CD14-positive monocyte (primary cell): ENCODE data around the gene TPK1. TPM values are rescaled to one million over a fixed set of nuclear protein-coding genes. Genes with fewer than 3 reads are reported as not detected.

ENCODE experiments used
- DNase-seq, 3 donors: peaks; one replicate each; pipeline ENCODE4 v3.0.0-alpha.2; 2011 to 2022
- H2AFZ ChIP-seq: 2 replicates; pipeline ENCODE4 v1.6.0; 2012; ENCODE audit warnings: mild to moderate bottlenecking, low read depth, low read length, inconsistent platforms; ENCODE audit not compliant: insufficient read depth, poor library complexity, severe bottlenecking
- H3K27ac ChIP-seq, 2 donors: 1 replicate in 1 of 2; 2 replicates in 1 of 2; pipeline ENCODE4 v1.5.1; 2012 to 2013; ENCODE audit warnings: low read length in 2 of 2, control low read depth in 1 of 2, inconsistent platforms in 1 of 2, low read depth in 1 of 2, mild to moderate bottlenecking in 1 of 2
- H3K27me3 ChIP-seq, 2 donors: one replicate each; pipeline versions ENCODE4 v1.6.0 to v1.6.1; 2011 to 2013; ENCODE audit warnings: low read length in 2 of 2; ENCODE audit not compliant: control insufficient read depth in 2 of 2, insufficient read depth in 2 of 2
- H3K36me3 ChIP-seq, 2 donors: replicated peaks in 1 of 2; 1 replicate in 1 of 2; 2 replicates in 1 of 2; pipeline versions ENCODE4 v1.5.1 to v1.6.1; 2012 to 2013; ENCODE audit warnings: low read length in 2 of 2, control low read depth in 1 of 2, inconsistent platforms in 1 of 2, mild to moderate bottlenecking in 1 of 2; ENCODE audit not compliant: insufficient read depth in 2 of 2, control insufficient read depth in 1 of 2
- H3K4me1 ChIP-seq, 2 donors: 1 replicate in 1 of 2; 2 replicates in 1 of 2; pipeline versions ENCODE4 v1.5.1 to v1.6.1; 2012 to 2013; ENCODE audit warnings: low read length in 2 of 2, control low read depth in 1 of 2, inconsistent platforms in 1 of 2, mild to moderate bottlenecking in 1 of 2, moderate library complexity in 1 of 2; ENCODE audit not compliant: insufficient read depth in 2 of 2, control insufficient read depth in 1 of 2
- H3K4me2 ChIP-seq: replicated peaks from 2 replicates; pipeline ENCODE3; 2012; ENCODE audit warnings: low read length, moderate library complexity, mild to moderate bottlenecking; ENCODE audit not compliant: poor library complexity, severe bottlenecking; ENCODE audit errors: extremely low read depth
- H3K4me3 ChIP-seq, 3 experiments: fragments of 200-600 bp in 1 of 3; sonication (generic) in 1 of 3; replicated peaks in 1 of 3; 1 replicate in 2 of 3; 2 replicates in 1 of 3; pipeline ENCODE4 v1.5.1; 2011 to 2013; ENCODE audit warnings: low read length in 3 of 3, mild to moderate bottlenecking in 3 of 3, control low read depth in 2 of 3, low read depth in 2 of 3, inconsistent platforms in 1 of 3, moderate library complexity in 1 of 3
- H3K79me2 ChIP-seq: 2 replicates; pipeline ENCODE4 v1.6.0; 2012; ENCODE audit warnings: mild to moderate bottlenecking, control low read depth, inconsistent platforms, low read length, moderate library complexity; ENCODE audit not compliant: insufficient read depth
- H3K9ac ChIP-seq: 2 replicates; pipeline ENCODE4 v1.6.0; 2017; ENCODE audit warnings: low read length, mild to moderate bottlenecking; ENCODE audit not compliant: insufficient read depth, poor library complexity, severe bottlenecking
- H3K9me3 ChIP-seq, 2 donors: replicated peaks in 1 of 2; 1 replicate in 1 of 2; 2 replicates in 1 of 2; pipeline versions ENCODE4 v1.5.1 to v1.6.1; 2012 to 2013; ENCODE audit warnings: low read length in 2 of 2, control low read depth in 1 of 2; ENCODE audit not compliant: control insufficient read depth in 1 of 2, insufficient read depth in 1 of 2
- H4K20me1 ChIP-seq: 2 replicates; pipeline ENCODE4 v1.6.0; 2012; ENCODE audit warnings: mild to moderate bottlenecking, low read length, control low read depth, moderate library complexity; ENCODE audit not compliant: insufficient read depth
- H3K27ac Mint-ChIP-seq, 7 donors: one replicate each; pipeline ENCODE4 v1.8.0; 2020; ENCODE audit warnings: mild to moderate bottlenecking in 7 of 7, mixed read lengths in 7 of 7, moderate library complexity in 6 of 7, inconsistent platforms in 2 of 7
- H3K27me3 Mint-ChIP-seq, 3 donors: one replicate each; pipeline ENCODE4 v1.8.0; 2021 to 2022; ENCODE audit warnings: low read depth in 3 of 3, mild to moderate bottlenecking in 3 of 3, mixed read lengths in 3 of 3, moderate library complexity in 3 of 3, inconsistent platforms in 1 of 3
- H3K36me3 Mint-ChIP-seq, 2 donors: one replicate each; pipeline ENCODE4 v1.8.0; 2020; ENCODE audit warnings: mixed read lengths in 2 of 2, inconsistent platforms in 1 of 2, mild to moderate bottlenecking in 1 of 2
- H3K4me1 Mint-ChIP-seq: one replicate; pipeline ENCODE4 v1.8.0; 2020; ENCODE audit warnings: mild to moderate bottlenecking, mixed read lengths
- H3K4me3 Mint-ChIP-seq, 2 donors: one replicate each; pipeline ENCODE4 v1.8.0; 2020; ENCODE audit warnings: mild to moderate bottlenecking in 2 of 2, mixed read lengths in 2 of 2, moderate library complexity in 1 of 2
- H3K9me3 Mint-ChIP-seq, 7 donors: one replicate each; pipeline ENCODE4 v1.8.0; 2020 to 2022; ENCODE audit warnings: mixed read lengths in 7 of 7, mild to moderate bottlenecking in 6 of 7, moderate library complexity in 6 of 7, inconsistent platforms in 2 of 7
- WGBS: methylation state at CpG from one replicate; pipeline ENCODE4 v1.1.5; 2013; ENCODE audit warnings: missing lambda C conversion rate; ENCODE audit not compliant: insufficient coverage; 5-methylcytosine and 5-hydroxymethylcytosine counted together
- intact Hi-C, 2 donors: fragments of 100-400 bp; cut with micrococcal nuclease; formaldehyde crosslinking; loops; one replicate each; pipeline versions ENCODE4 v1.15.0 to v1.15.1; 2023
- polyA plus RNA-seq, 3 donors: library from polyadenylated mRNA; depleted of rRNA in 1 of 3; unstranded in 2 of 3; stranded (reverse) in 1 of 3; fragments of 300-500 nt in 2 of 3; fragments of >200 nt in 1 of 3; fragmentation: Illumina TruSeq in 2 of 3; gene quantifications; 1 replicate in 2 of 3; 2 replicates in 1 of 3; pipeline ENCODE4 v1.2.3, GENCODE V29; 2012 to 2021
- TF ChIP-seq, protein P1 (sequence below): fragments of 200-600 bp; IDR thresholded peaks from one replicate; pipeline ENCODE4 v1.8.0; 2022; ENCODE audit warnings: antibody characterized with exemption, mild to moderate bottlenecking

TPK1 gene
- polyA plus RNA-seq, 3 donors, result 18.9 to 33.8 (median 33.1) TPM

DNA sequence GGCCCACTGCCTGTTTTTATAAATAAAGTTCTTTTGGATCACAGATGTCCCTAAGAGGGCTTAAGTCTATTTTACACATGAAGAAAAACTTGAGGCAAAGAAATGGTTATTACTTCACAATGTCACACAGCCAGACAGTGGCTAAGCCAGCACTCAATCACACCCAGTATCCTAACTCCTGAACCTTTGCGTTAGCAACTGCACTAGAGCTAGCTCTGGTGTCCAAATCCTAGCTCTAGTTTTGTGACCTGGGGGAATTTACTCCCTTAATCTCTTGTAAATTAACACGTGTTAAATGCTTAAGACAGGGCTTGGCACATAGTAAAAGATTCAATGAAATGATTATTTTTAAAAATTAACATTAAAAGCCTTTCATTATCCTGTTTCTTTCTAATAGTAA is 49.0 kb upstream of the TPK1 start:
- Mint-ChIP-seq H3K27ac (no peak overlapping the region), H3K9me3 (peaks cover 0 to 3% (median 0%) of the 10 kb centered on the region in 7 donors)
- intact Hi-C loops, result no loop called here

DNA sequence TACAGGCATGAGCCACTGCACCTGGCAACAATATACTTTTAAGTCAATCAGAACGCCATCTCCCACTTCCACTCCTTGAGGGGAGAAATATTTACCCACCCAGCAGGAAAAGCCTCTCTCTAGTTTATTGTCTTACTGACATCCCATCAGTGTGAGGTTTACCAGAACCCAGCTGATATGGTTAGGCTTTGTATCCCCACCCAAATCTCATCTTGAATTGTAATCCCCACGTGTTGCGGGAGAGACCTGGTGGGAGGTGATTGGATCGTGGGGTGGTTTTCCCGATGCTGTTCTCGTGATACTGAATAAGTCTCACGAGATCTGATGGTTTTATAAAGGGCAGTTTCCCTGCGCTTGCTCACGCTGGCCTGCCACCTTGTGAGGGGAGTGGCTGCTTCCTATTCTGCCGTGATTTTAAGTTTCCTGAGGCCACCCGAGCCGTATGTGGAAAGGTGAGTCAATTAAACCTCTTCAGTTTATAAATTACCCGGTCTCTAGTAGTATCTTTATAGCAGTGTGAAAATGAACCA is 37.5 kb upstream of the TPK1 start:
- Histone ChIP-seq H3K4me1 (no peaks in the 10 kb centered on the region), H3K4me3 (no peak overlapping the region), H3K27me3 (no peaks in the 10 kb centered on the region), H3K9me3 (no peaks in the 10 kb centered on the region), H4K20me1 (no peaks in the 10 kb centered on the region), H3K27ac (no peak overlapping the region), H3K79me2 (no peaks in the 10 kb centered on the region), H3K36me3 (no peaks in the 10 kb centered on the region), H3K9ac (no peak overlapping the region), H2AFZ (no peak overlapping the region), H3K4me2 (no peak overlapping the region)
- no peak overlapping the region for H3K4me3 Mint-ChIP-seq
- intact Hi-C loops, result no loop called here
- TF ChIP-seq, protein P1, sequence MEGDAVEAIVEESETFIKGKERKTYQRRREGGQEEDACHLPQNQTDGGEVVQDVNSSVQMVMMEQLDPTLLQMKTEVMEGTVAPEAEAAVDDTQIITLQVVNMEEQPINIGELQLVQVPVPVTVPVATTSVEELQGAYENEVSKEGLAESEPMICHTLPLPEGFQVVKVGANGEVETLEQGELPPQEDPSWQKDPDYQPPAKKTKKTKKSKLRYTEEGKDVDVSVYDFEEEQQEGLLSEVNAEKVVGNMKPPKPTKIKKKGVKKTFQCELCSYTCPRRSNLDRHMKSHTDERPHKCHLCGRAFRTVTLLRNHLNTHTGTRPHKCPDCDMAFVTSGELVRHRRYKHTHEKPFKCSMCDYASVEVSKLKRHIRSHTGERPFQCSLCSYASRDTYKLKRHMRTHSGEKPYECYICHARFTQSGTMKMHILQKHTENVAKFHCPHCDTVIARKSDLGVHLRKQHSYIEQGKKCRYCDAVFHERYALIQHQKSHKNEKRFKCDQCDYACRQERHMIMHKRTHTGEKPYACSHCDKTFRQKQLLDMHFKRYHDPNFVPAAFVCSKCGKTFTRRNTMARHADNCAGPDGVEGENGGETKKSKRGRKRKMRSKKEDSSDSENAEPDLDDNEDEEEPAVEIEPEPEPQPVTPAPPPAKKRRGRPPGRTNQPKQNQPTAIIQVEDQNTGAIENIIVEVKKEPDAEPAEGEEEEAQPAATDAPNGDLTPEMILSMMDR, result no peak
- DNase-seq, result no peak
- no peaks in the 10 kb centered on the region for H3K36me3 Mint-ChIP-seq
- peaks cover 0 to 4% (median 2%) of the 10 kb centered on the region in 7 donors for H3K9me3 Mint-ChIP-seq
- WGBS, result 69% methylated on average over 3 of the region's 13 CpGs
- no peaks in the 10 kb centered on the region for H3K4me1 Mint-ChIP-seq
- no peak overlapping the region for H3K27ac Mint-ChIP-seq
- H3K27me3 Mint-ChIP-seq, result peaks cover 0 to 2% (median 0%) of the 10 kb centered on the region in 3 donors

More for the DNA sequence above, 49.0 kb upstream of the TPK1 start:
- Histone ChIP-seq H2AFZ (no peak overlapping the region), H3K36me3 (no peaks in the 10 kb centered on the region), H3K27me3 (no peaks in the 10 kb centered on the region), H3K4me2 (no peak overlapping the region), H3K79me2 (no peaks in the 10 kb centered on the region), H3K4me1 (no peaks in the 10 kb centered on the region), H3K27ac (no peak overlapping the region), H3K9ac (no peak overlapping the region), H3K4me3 (no peak overlapping the region), H3K9me3 (no peaks in the 10 kb centered on the region), H4K20me1 (no peaks in the 10 kb centered on the region)
- Mint-ChIP-seq H3K4me1 (no peaks in the 10 kb centered on the region), H3K27me3 (peaks cover 0 to 2% (median 0%) of the 10 kb centered on the region in 3 donors), H3K36me3 (no peaks in the 10 kb centered on the region), H3K4me3 (no peak overlapping the region)
- DNase-seq, result no peak
- WGBS, result no CpG with 5 or more reads among the region's 2 CpGs
- TF ChIP-seq, protein P1, result no peak
